Measurements from ENCODE around the gene RBM15B. TPM values are rescaled to one million over a fixed set of nuclear protein-coding genes. Genes with fewer than 3 reads are reported as not detected.

Gene RBM15B
- polyA plus RNA-seq, 2 of the 4 experiments (the other 2 are of a cell fraction): 7.9 to 17.0 TPM

GRCh38 chr3:51388286-51389029 lies 2.6 kb upstream of the RBM15B start:
- ATAC-seq (no peak), FAIRE-seq (no peak), DNase-seq (ENCODE audit: low read depth in 1 of 2, low spot score in 1 of 2) (peak in 1 of 2 experiments; percentile 43)
- ChIA-PET CTCF (interaction anchor here (0.6 to 9.2 kb wide), 24 partner anchors 10 to 859 kb away, joined by 3 to 106 read pairs (median 4); partner anchors contain the start of genes CISH, DCAF1 and MAPKAPK3), POLR2A (no interaction called here)
- H3K9me3 ChIP-seq: no peaks in the 10 kb centered on the region
- TF ChIP-seq RCOR1 (IDR thresholded peaks at IDR 0.05; ENCODE audit: low read depth, low read length) (no peak), HOXB5 (CRISPR knock-in tag; IDR thresholded peaks at IDR 0.05) (no peak), CEBPB (IDR thresholded peaks at IDR 0.05) (no peak), CHD4 (IDR thresholded peaks at IDR 0.05; ENCODE audit: borderline replicate concordance) (no peak), HDAC2 (IDR thresholded peaks at IDR 0.05) (no peak), NR3C1 (IDR thresholded peaks at IDR 0.05) (no peak), HOXA7 (CRISPR knock-in tag; IDR thresholded peaks at IDR 0.05) (no peak), PHF8 (IDR thresholded peaks at IDR 0.05; ENCODE audit: borderline replicate concordance, low read depth) (no peak), FOXS1 (CRISPR knock-in tag; IDR thresholded peaks at IDR 0.05) (no peak), ZSCAN20 (CRISPR knock-in tag; IDR thresholded peaks at IDR 0.05) (no peak), TFCP2L1 (CRISPR knock-in tag; IDR thresholded peaks at IDR 0.05) (no peak), RAD21 (conservative IDR thresholded peaks at IDR 0.05 in 1 of 2, IDR thresholded peaks at IDR 0.05 in 1 of 2) (no peak), MAZ (IDR thresholded peaks at IDR 0.05; ENCODE audit: borderline replicate concordance, low read depth, low read length) (no peak), REST (IDR thresholded peaks at IDR 0.05) (no peak)
- no peak overlapping the region for H3K4me3 ChIP-seq
- H3K4me1 ChIP-seq: peaks cover 40% of the 10 kb centered on the region
- no peak overlapping the region for H3K4me2 ChIP-seq
- H3K27ac ChIP-seq: no peak overlapping the region
- WGBS (ENCODE audit: missing lambda C conversion rate): 64% methylated on average over 4 of the region's 6 CpGs

DNA sequence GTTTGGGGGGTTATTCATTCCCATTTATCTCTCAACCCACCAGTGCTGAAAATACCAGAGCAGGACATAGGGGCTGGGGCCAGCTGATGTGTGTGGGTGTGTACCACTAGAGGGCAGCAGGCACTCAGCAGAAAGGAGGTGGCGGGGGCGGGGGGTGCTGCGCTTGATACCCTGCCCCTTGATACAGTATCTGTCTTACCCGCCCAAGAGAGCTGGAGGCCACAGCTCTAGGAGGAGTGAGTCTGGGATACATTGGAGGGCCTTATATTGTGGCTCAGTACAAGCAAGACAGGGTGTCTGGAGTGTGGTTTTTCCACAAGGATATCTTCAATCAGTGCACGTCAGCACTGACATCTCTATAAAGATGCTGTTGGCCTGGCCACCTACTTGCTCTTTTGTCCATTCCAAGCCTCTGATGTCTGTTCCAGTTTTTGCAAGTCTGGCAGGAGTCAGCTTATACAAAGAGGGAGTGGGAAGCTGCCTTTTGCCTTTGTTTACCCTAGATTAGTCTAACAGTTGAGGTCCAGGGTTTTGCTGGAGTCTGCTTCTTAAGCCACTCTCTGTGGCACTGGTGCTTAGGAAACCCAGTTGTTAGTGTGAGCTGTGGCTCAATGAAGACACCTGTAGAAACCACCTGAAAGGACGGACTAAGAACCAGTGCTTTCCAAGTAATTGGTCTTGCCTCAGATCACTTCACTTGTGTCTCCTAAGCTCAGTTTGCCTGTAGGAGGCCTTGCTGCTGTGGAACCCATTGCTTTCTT lies 1.5 kb upstream of the RBM15B start:
- no peak overlapping the region for H3K27ac ChIP-seq
- H3K9me3 ChIP-seq: no peaks in the 10 kb centered on the region
- H3K4me3 ChIP-seq: no peak overlapping the region

More for the DNA sequence above, 1.5 kb upstream of the RBM15B start:
- ATAC-seq: peak in 1 of 2 experiments; percentile 41; a peak in 3 of 6 replicates
- peak; percentile 54 to 64 for DNase-seq (ENCODE audit: low read depth in 1 of 2, low spot score in 1 of 2)
- Histone ChIP-seq H3K4me2 (no peak overlapping the region), H3K4me1 (peaks cover 40% of the 10 kb centered on the region)
- CTCF ChIA-PET: interaction anchor here (0.5 to 9.2 kb wide), 40 partner anchors 10 to 858 kb away, joined by 3 to 106 read pairs (median 4); partner anchors contain the start of genes CISH, DCAF1 and MAPKAPK3
- FAIRE-seq: no peak
- 100% methylated on average over 2 of the region's 6 CpGs for WGBS (ENCODE audit: missing lambda C conversion rate)
- TF ChIP-seq CHD2 (IDR thresholded peaks at IDR 0.05; ENCODE audit: low read length, partially characterized antibody) (no peak), RAD21 (conservative IDR thresholded peaks at IDR 0.05 in 1 of 2, IDR thresholded peaks at IDR 0.05 in 1 of 2) (peak; percentile 33 to 43; a peak in 4 of 5 replicates), HDAC2 (IDR thresholded peaks at IDR 0.05) (no peak), SMC3 (IDR thresholded peaks at IDR 0.05) (no peak)
- TF ChIP-seq, protein P1, sequence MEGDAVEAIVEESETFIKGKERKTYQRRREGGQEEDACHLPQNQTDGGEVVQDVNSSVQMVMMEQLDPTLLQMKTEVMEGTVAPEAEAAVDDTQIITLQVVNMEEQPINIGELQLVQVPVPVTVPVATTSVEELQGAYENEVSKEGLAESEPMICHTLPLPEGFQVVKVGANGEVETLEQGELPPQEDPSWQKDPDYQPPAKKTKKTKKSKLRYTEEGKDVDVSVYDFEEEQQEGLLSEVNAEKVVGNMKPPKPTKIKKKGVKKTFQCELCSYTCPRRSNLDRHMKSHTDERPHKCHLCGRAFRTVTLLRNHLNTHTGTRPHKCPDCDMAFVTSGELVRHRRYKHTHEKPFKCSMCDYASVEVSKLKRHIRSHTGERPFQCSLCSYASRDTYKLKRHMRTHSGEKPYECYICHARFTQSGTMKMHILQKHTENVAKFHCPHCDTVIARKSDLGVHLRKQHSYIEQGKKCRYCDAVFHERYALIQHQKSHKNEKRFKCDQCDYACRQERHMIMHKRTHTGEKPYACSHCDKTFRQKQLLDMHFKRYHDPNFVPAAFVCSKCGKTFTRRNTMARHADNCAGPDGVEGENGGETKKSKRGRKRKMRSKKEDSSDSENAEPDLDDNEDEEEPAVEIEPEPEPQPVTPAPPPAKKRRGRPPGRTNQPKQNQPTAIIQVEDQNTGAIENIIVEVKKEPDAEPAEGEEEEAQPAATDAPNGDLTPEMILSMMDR (IDR thresholded peaks at IDR 0.05): peak; percentile 55
- POLR2A ChIA-PET: interaction anchor here (1.3 kb wide), 1 partner anchor 110 kb away, joined by 3 read pairs; the partner anchor contains the start of gene DCAF1

Measured in A549 (cell line).